B cell (primary cell): ENCODE results near the gene TMEM232. TPM values are rescaled to one million over a fixed set of nuclear protein-coding genes. Genes with fewer than 3 reads are reported as not detected.

Source experiments
- ATAC-seq: fragments of 200-7000 bp; cut with Tn5 transposase; one replicate; pipeline ENCODE4 v1.10.0; 2021; ENCODE audit warnings: low read depth, mild to moderate bottlenecking, moderate number of reproducible peaks, moderate library complexity
- CTCF ChIA-PET: fragments of 350-600 bp; sonication (Branson Sonifier 250); formaldehyde crosslinking; loops from one replicate; lab custom pipeline; 2021; ENCODE audit warnings: antibody characterized with exemption, inconsistent platforms; lab: Charles Lee
- POLR2A ChIA-PET: fragments of 350-600 bp; sonication (Branson Sonifier 250); formaldehyde crosslinking; loops from one replicate; lab custom pipeline; 2021; ENCODE audit warnings: antibody characterized with exemption; lab: Charles Lee
- DNase-seq: peaks from one replicate; pipeline ENCODE4 v3.0.0; 2013
- H2AFZ ChIP-seq: 2 replicates; pipeline ENCODE4 v1.6.1; 2012; ENCODE audit warnings: mild to moderate bottlenecking, low read depth, low read length; ENCODE audit not compliant: insufficient read depth, poor library complexity, severe bottlenecking
- H3K27ac ChIP-seq, 2 donors: 1 replicate in 1 of 2; 2 replicates in 1 of 2; pipeline ENCODE4 v1.5.1; 2012 to 2013; ENCODE audit warnings: low read length in 2 of 2, mild to moderate bottlenecking in 2 of 2, moderate library complexity in 1 of 2
- H3K27me3 ChIP-seq, 4 experiments: fragments of 200-600 bp in 1 of 4; sonication (generic) in 1 of 4; replicated peaks in 1 of 4; 1 replicate in 2 of 4; 2 replicates in 2 of 4; pipeline versions ENCODE4 v1.6.1 to v1.7.0; 2013 to 2016; ENCODE audit warnings: low read length in 3 of 4, mild to moderate bottlenecking in 2 of 4, mixed read lengths in 1 of 4, moderate library complexity in 1 of 4; ENCODE audit not compliant: insufficient read depth in 4 of 4, control insufficient read depth in 3 of 4; ENCODE audit errors: control extremely low read depth in 1 of 4
- H3K36me3 ChIP-seq, 2 experiments: replicated peaks in 1 of 2; 1 replicate in 1 of 2; 2 replicates in 1 of 2; pipeline versions ENCODE4 v1.6.1 to v1.7.1; 2013; ENCODE audit warnings: low read length in 1 of 2; ENCODE audit not compliant: insufficient read depth in 2 of 2, control insufficient read depth in 1 of 2; ENCODE audit errors: control extremely low read depth in 1 of 2, extremely low read depth in 1 of 2
- H3K4me1 ChIP-seq, 2 donors: fragments of 200-600 bp in 1 of 2; sonication (generic) in 1 of 2; 1 replicate in 1 of 2; 2 replicates in 1 of 2; pipeline versions ENCODE4 v1.5.1 to v1.6.1; 2013 to 2017; ENCODE audit warnings: low read length in 2 of 2; ENCODE audit not compliant: control insufficient read depth in 2 of 2, insufficient read depth in 2 of 2
- H3K4me2 ChIP-seq: replicated peaks from 2 replicates; pipeline ENCODE3; 2012; ENCODE audit warnings: mild to moderate bottlenecking, low read depth, low read length; ENCODE audit not compliant: poor library complexity, severe bottlenecking
- H3K4me3 ChIP-seq, 5 experiments: fragments of 200-600 bp in 1 of 5; sonication (generic) in 1 of 5; 1 replicate in 3 of 5; 2 replicates in 2 of 5; pipeline versions ENCODE4 v1.5.1 to v1.7.0; 2011 to 2016; ENCODE audit warnings: low read length in 4 of 5, mild to moderate bottlenecking in 4 of 5, low read depth in 2 of 5, control low read depth in 1 of 5, moderate library complexity in 1 of 5; ENCODE audit not compliant: insufficient read depth in 1 of 5; ENCODE audit errors: control extremely low read depth in 1 of 5, extremely low read depth in 1 of 5
- H3K79me2 ChIP-seq: fragments of 200-600 bp; sonication (generic); one replicate; pipeline ENCODE4 v1.6.0; 2016; ENCODE audit warnings: low read length; ENCODE audit not compliant: control insufficient read depth, insufficient read depth
- H3K9ac ChIP-seq: fragments of 200-600 bp; sonication (generic); 2 replicates; pipeline ENCODE4 v1.6.1; 2017; ENCODE audit warnings: mild to moderate bottlenecking, low read length, moderate library complexity
- H3K9me3 ChIP-seq, 3 donors: one replicate each; pipeline versions ENCODE4 v1.6.1 to v1.7.1; 2013; ENCODE audit warnings: low read length in 2 of 3; ENCODE audit not compliant: control insufficient read depth in 2 of 3, insufficient read depth in 1 of 3; ENCODE audit errors: control extremely low read depth in 1 of 3
- H4K20me1 ChIP-seq: 2 replicates; pipeline ENCODE4 v1.6.0; 2012; ENCODE audit warnings: mild to moderate bottlenecking, low read length; ENCODE audit not compliant: insufficient read depth, control insufficient read depth, poor library complexity, severe bottlenecking
- H3K27ac Mint-ChIP-seq: one replicate; pipeline ENCODE4 v1.8.0; 2021; ENCODE audit warnings: mixed read lengths
- H3K27me3 Mint-ChIP-seq: one replicate; pipeline ENCODE4 v1.8.0; 2021; ENCODE audit warnings: mixed read lengths
- H3K4me1 Mint-ChIP-seq: one replicate; pipeline ENCODE4 v1.8.0; 2021; ENCODE audit warnings: mixed read lengths
- H3K4me3 Mint-ChIP-seq: one replicate; pipeline ENCODE4 v1.8.0; 2021; ENCODE audit warnings: mixed read lengths
- H3K9me3 Mint-ChIP-seq: one replicate; pipeline ENCODE4 v1.8.0; 2022; ENCODE audit warnings: mixed read lengths; ENCODE audit not compliant: insufficient read depth
- CTCF ChIP-seq: fragments of 200-600 bp; IDR thresholded peaks from one replicate; pipeline ENCODE4 v1.8.0; 2022; ENCODE audit warnings: antibody characterized with exemption, mild to moderate bottlenecking
- EZH2 ChIP-seq: IDR thresholded peaks from 2 replicates; pipeline ENCODE4 v1.6.1; 2012; ENCODE audit warnings: borderline replicate concordance, low read depth, mild to moderate bottlenecking, moderate library complexity, low read length; ENCODE audit not compliant: insufficient read depth, poor library complexity, severe bottlenecking
- WGBS: methylation state at CpG from one replicate; pipeline ENCODE4 v1.1.5; 2013; ENCODE audit warnings: missing lambda C conversion rate; ENCODE audit not compliant: insufficient coverage; 5-methylcytosine and 5-hydroxymethylcytosine counted together
- intact Hi-C: fragments of 100-400 bp; cut with micrococcal nuclease; formaldehyde crosslinking; loops from one replicate; pipeline ENCODE4 v1.10.0; 2022
- polyA plus RNA-seq: library from polyadenylated mRNA; depleted of rRNA; stranded (reverse); fragments of >200 nt; gene quantifications from 2 replicates; pipeline ENCODE4 v1.2.3, GENCODE V29; 2012
- total RNA-seq, 2 donors: library from RNA; stranded (reverse); fragments of 120-200 nt in 1 of 2; gene quantifications; 1 replicate in 1 of 2; 2 replicates in 1 of 2; pipeline versions ENCODE4 v1.2.3 to v1.2.4, GENCODE V29; 2013 to 2022

Gene TMEM232
- total and polyA plus RNA-seq, 2 donors (not counting 1 experiment from before 2014, with no cell fraction given), result 0.49 to 2.9 TPM

DNA sequence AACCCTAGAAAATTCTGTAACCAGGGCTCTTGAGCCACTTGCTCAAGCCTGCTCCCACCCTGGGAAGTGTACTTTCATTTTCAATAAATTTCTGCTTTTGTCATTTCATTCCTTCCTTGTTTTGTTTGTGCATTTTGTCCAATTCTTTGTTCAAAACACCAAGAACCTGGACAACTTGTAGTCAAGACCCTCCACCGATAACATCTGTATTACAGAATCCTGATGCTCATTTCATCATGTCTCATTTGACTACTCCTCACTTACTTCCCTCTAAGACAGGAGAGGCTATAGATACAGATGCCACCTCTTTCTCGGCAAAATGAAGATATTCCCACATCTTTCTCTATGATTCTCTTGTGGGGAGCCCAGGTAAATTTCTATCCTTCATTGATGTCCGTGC is 183.5 kb downstream of the TMEM232 start:
- Mint-ChIP-seq H3K4me3 (no peak overlapping the region), H3K4me1 (no peaks in the 10 kb centered on the region), H3K27ac (no peak overlapping the region), H3K9me3 (no peaks in the 10 kb centered on the region), H3K27me3 (peaks cover 4% of the 10 kb centered on the region)
- POLR2A ChIA-PET, result no interaction called here
- intact Hi-C loops, result no loop called here
- no peak for DNase-seq
- WGBS, result 100% methylated on average over 1 of the region's 3 CpGs
- Histone ChIP-seq H3K4me2 (no peak overlapping the region), H3K4me3 (no peak overlapping the region), H3K9me3 (no peaks in the 10 kb centered on the region), H2AFZ (no peak overlapping the region), H3K27me3 (no peaks in the 10 kb centered on the region), H3K4me1 (no peaks in the 10 kb centered on the region), H3K27ac (no peak overlapping the region), H3K9ac (no peak overlapping the region), H3K79me2 (no peaks in the 10 kb centered on the region), H4K20me1 (no peaks in the 10 kb centered on the region), H3K36me3 (no peaks in the 10 kb centered on the region)
- TF ChIP-seq CTCF (no peak), EZH2 (no peak)
- ATAC-seq, result no peak
- CTCF ChIA-PET, result no interaction called here

- CTCF ChIA-PET, result no interaction called here
Measured at GRCh38 chr5:110536120-110537115, 190.1 kb downstream of the TMEM232 start.

More at GRCh38 chr5:110536120-110537115, 190.1 kb downstream of the TMEM232 start:
- Histone ChIP-seq H3K9me3 (no peaks in the 10 kb centered on the region), H4K20me1 (no peaks in the 10 kb centered on the region), H3K9ac (no peak overlapping the region), H3K27ac (no peak overlapping the region), H3K4me1 (no peaks in the 10 kb centered on the region), H2AFZ (no peak overlapping the region), H3K36me3 (no peaks in the 10 kb centered on the region), H3K27me3 (no peaks in the 10 kb centered on the region), H3K4me3 (no peak overlapping the region), H3K79me2 (no peaks in the 10 kb centered on the region), H3K4me2 (no peak overlapping the region)
- Mint-ChIP-seq H3K27ac (no peak overlapping the region), H3K4me1 (no peaks in the 10 kb centered on the region), H3K4me3 (no peak overlapping the region), H3K9me3 (no peaks in the 10 kb centered on the region), H3K27me3 (no peaks in the 10 kb centered on the region)
- no peak for TF ChIP-seq EZH2
- no peak for TF ChIP-seq CTCF
- 86% methylated on average over 4 of the region's 6 CpGs for WGBS
- POLR2A ChIA-PET, result no interaction called here
- ATAC-seq, result no peak
- DNase-seq, result no peak
- intact Hi-C loops, result no loop called here
